OCI-LY3 (cell line): ENCODE measurements around the gene NPPB.

Experiments used
- H2AFZ ChIP-seq: fragments of 200-600, 300-600 bp; shearing (Covaris generic); 2 replicates; pipeline ENCODE4 v1.6.0; 2014; ENCODE audit warnings: antibody characterized with exemption, low read depth, low read length
- H3K27ac ChIP-seq: fragments of 200-600, 300-600 bp; sonication (generic); 2 replicates; pipeline ENCODE4 v1.5.1; 2014; ENCODE audit warnings: mild to moderate bottlenecking, low read length, moderate library complexity, mixed read lengths
- H3K27me3 ChIP-seq: fragments of 200-600, 300-600 bp; sonication (generic); 2 replicates; pipeline ENCODE4 v1.6.1; 2014; ENCODE audit warnings: low read depth, low read length, mixed read lengths
- H3K36me3 ChIP-seq: fragments of 200-600, 300-600 bp; sonication (generic); replicated peaks from 2 replicates; pipeline ENCODE3; 2014; ENCODE audit warnings: low read depth, low read length, mixed read lengths
- H3K4me1 ChIP-seq: fragments of 300-600, 200-600 bp; sonication (generic); 2 replicates; pipeline ENCODE4 v1.6.1; 2014; ENCODE audit warnings: low read length, mixed read lengths
- H3K4me2 ChIP-seq: fragments of 200-600, 300-600 bp; sonication (generic); 2 replicates; pipeline ENCODE4 v1.6.1; 2014; ENCODE audit warnings: low read length, mixed read lengths
- H3K4me3 ChIP-seq: fragments of 300-600, 200-600 bp; sonication (generic); 2 replicates; pipeline ENCODE4 v1.5.1; 2014; ENCODE audit warnings: antibody characterized with exemption, mild to moderate bottlenecking, low read length, moderate library complexity
- H3K79me2 ChIP-seq: fragments of 300-600, 200-600 bp; shearing (Covaris generic); 2 replicates; pipeline ENCODE4 v1.6.1; 2014; ENCODE audit warnings: mild to moderate bottlenecking, low read length, mixed read lengths
- H3K9ac ChIP-seq: fragments of 300-600, 200-600 bp; shearing (Covaris generic); 2 replicates; pipeline ENCODE4 v1.6.0; 2014; ENCODE audit warnings: mild to moderate bottlenecking, low read length, moderate library complexity
- H3K9me3 ChIP-seq: fragments of 200-600, 300-600 bp; shearing (Covaris generic); 2 replicates; pipeline ENCODE4 v1.6.1; 2014; ENCODE audit warnings: low read length, mixed read lengths; ENCODE audit not compliant: insufficient read depth
- H4K20me1 ChIP-seq: fragments of 200-600, 300-600 bp; sonication (generic); 2 replicates; pipeline ENCODE4 v1.6.1; 2016; ENCODE audit warnings: low read length, mixed read lengths; ENCODE audit not compliant: insufficient read depth
- EZH2phosphoT487 ChIP-seq: fragments of 200-600 bp; shearing (Covaris generic); IDR thresholded peaks from 2 replicates; pipeline ENCODE4 v1.6.1; 2018; ENCODE audit warnings: antibody characterized with exemption, mixed run types, low read depth
- TF ChIP-seq, protein P1 (sequence below): fragments of 200-600, 300-600 bp; sonication (generic); IDR thresholded peaks from 2 replicates; pipeline ENCODE4 v1.5.1; 2014; ENCODE audit warnings: antibody characterized with exemption, low read length, low read depth

The NPPB gene

DNA sequence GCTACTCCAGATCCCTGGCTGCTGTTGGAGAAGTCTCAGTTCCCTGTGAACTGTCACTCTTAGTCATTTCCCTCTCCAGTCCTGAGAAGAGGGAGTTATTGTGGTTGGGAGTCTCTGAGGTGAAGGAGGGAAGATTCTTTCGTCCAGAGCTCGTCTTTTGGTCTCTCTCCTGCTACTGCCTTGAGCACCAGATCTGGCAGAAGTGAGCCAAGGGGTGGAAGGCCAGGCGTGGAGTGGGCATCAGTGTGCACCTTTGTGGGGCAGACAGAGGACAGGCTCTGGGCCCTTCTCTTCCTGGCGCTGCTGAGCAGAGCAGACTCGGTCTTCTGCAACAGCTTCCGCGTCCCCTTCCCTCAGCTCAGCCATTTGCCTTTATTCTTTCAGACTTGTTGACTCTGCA, 33.6 kb downstream of the NPPB start:
- no peak overlapping the region for H3K27ac ChIP-seq
- H3K4me2 ChIP-seq: no peak overlapping the region
- H4K20me1 ChIP-seq: no peaks in the 10 kb centered on the region
- peaks cover 3% of the 10 kb centered on the region for H3K36me3 ChIP-seq
- H3K4me3 ChIP-seq: no peak overlapping the region
- no peaks in the 10 kb centered on the region for H3K79me2 ChIP-seq
- no peaks in the 10 kb centered on the region for H3K9me3 ChIP-seq
- H3K4me1 ChIP-seq: no peaks in the 10 kb centered on the region
- no peaks in the 10 kb centered on the region for H3K27me3 ChIP-seq
- no peak overlapping the region for H2AFZ ChIP-seq
- TF ChIP-seq, protein P1, sequence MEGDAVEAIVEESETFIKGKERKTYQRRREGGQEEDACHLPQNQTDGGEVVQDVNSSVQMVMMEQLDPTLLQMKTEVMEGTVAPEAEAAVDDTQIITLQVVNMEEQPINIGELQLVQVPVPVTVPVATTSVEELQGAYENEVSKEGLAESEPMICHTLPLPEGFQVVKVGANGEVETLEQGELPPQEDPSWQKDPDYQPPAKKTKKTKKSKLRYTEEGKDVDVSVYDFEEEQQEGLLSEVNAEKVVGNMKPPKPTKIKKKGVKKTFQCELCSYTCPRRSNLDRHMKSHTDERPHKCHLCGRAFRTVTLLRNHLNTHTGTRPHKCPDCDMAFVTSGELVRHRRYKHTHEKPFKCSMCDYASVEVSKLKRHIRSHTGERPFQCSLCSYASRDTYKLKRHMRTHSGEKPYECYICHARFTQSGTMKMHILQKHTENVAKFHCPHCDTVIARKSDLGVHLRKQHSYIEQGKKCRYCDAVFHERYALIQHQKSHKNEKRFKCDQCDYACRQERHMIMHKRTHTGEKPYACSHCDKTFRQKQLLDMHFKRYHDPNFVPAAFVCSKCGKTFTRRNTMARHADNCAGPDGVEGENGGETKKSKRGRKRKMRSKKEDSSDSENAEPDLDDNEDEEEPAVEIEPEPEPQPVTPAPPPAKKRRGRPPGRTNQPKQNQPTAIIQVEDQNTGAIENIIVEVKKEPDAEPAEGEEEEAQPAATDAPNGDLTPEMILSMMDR: no peak
- no peak for TF ChIP-seq EZH2phosphoT487
- no peak overlapping the region for H3K9ac ChIP-seq

DNA sequence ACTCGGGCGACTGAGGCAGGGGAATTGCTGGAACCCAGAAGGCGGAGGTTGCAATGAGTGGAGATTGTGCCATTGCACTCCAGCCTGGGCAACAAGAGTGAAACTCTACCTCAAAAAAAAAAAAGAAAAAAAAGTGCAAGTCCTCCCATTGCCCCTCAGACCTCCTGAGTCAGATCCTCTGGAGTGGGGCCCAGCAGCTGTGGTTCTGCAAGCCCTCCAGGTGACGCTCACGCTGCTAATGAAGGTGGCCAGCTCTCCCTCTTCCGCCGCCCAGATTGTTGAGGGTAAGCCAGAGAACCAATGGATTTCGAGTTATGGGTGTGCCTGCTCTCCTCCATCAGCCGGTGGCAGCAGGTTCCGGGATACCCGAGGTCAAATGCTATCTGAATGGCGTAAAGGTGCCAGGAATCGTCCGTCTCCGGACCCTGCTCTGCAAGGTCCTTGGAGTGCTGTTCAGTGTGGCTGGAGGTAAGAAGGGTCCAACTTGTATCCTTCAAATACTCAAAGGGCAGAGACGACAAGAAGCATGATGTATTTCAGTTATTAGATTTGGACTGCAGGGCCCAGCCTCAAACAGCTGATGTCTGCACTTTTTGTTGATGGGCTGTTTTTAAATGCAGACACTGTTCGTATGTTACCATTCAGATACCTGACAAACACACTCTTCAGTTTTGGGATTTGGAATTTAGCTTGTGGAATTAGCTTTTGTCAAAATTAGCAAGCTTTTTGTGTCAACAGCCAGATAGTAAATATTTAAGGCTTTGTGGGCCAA, 35.2 kb downstream of the NPPB start:
- no peak overlapping the region for H3K27ac ChIP-seq
- no peak overlapping the region for H3K4me3 ChIP-seq
- no peaks in the 10 kb centered on the region for H3K4me1 ChIP-seq
- H3K79me2 ChIP-seq: no peaks in the 10 kb centered on the region
- no peak overlapping the region for H3K9ac ChIP-seq
- TF ChIP-seq, protein P1: no peak
- TF ChIP-seq EZH2phosphoT487: no peak
- H4K20me1 ChIP-seq: no peaks in the 10 kb centered on the region
- peaks cover 3% of the 10 kb centered on the region for H3K36me3 ChIP-seq
- no peak overlapping the region for H3K4me2 ChIP-seq
- no peaks in the 10 kb centered on the region for H3K9me3 ChIP-seq
- H2AFZ ChIP-seq: no peak overlapping the region
- H3K27me3 ChIP-seq: no peaks in the 10 kb centered on the region

DNA sequence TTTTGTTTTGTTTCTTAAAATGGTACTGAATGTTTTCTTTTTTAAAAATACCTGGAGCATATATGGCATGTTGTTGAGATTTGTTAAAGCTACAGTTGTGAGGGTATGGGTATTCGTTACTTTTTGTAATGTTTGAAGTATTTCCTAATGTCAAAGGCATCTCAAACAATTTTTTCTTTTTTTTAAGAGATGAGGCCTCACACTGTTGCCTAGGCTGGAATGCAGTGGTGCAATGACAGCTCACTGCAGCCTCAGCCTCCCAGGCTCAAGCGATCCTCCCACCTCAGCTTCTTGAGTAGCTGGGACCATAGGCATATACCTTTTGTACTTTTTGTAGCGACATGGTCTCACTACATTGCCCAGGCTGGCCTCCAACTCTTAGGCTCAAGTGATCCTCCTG, 36.7 kb downstream of the NPPB start:
- Histone ChIP-seq H3K9me3 (no peaks in the 10 kb centered on the region), H3K9ac (no peak overlapping the region), H3K27ac (no peak overlapping the region), H3K36me3 (peaks cover 9% of the 10 kb centered on the region), H2AFZ (no peak overlapping the region), H3K27me3 (no peaks in the 10 kb centered on the region), H4K20me1 (no peaks in the 10 kb centered on the region), H3K4me2 (no peak overlapping the region), H3K4me3 (no peak overlapping the region), H3K79me2 (no peaks in the 10 kb centered on the region), H3K4me1 (no peaks in the 10 kb centered on the region)
- TF ChIP-seq, protein P1: no peak
- no peak for TF ChIP-seq EZH2phosphoT487

GRCh38 chr1:11817192-11817591, 41.6 kb downstream of the NPPB start:
- Histone ChIP-seq H3K9ac (no peak overlapping the region), H2AFZ (no peak overlapping the region), H3K4me1 (peaks cover 14% of the 10 kb centered on the region), H3K27ac (no peak overlapping the region), H3K4me3 (no peak overlapping the region), H3K79me2 (peaks cover 7% of the 10 kb centered on the region; the same call in 1 of the 2 replicates), H3K36me3 (peaks cover 19% of the 10 kb centered on the region), H3K27me3 (no peaks in the 10 kb centered on the region), H4K20me1 (no peaks in the 10 kb centered on the region), H3K4me2 (no peak overlapping the region), H3K9me3 (no peaks in the 10 kb centered on the region)
- no peak for TF ChIP-seq EZH2phosphoT487
- TF ChIP-seq, protein P1: no peak
